ENCODE data around the gene WDR59.

WDR59 gene

DNA sequence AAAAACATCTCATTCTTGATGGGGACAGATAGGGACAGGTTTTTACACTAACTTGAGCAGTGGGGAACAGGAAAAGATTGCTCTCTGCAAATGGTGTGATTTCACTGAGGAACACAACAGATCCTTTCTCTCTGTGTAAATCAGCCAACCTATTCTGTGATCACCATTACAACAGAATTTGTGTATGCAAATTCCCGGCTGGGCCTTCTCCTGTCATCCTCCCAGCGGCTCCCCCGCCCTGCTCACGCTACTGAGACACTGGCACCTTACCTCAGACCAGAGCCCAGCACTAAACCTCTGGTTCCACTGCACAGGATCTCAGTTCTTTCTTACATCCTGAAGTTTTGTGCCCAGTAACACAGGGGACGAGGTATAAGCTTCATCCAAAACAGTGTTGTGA is 113.3 kb downstream of the WDR59 start:
- TF ChIP-seq, protein P1, sequence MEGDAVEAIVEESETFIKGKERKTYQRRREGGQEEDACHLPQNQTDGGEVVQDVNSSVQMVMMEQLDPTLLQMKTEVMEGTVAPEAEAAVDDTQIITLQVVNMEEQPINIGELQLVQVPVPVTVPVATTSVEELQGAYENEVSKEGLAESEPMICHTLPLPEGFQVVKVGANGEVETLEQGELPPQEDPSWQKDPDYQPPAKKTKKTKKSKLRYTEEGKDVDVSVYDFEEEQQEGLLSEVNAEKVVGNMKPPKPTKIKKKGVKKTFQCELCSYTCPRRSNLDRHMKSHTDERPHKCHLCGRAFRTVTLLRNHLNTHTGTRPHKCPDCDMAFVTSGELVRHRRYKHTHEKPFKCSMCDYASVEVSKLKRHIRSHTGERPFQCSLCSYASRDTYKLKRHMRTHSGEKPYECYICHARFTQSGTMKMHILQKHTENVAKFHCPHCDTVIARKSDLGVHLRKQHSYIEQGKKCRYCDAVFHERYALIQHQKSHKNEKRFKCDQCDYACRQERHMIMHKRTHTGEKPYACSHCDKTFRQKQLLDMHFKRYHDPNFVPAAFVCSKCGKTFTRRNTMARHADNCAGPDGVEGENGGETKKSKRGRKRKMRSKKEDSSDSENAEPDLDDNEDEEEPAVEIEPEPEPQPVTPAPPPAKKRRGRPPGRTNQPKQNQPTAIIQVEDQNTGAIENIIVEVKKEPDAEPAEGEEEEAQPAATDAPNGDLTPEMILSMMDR (IDR thresholded peaks at IDR 0.05; ENCODE audit: control extremely low read depth, extremely low read depth, low read depth, missing control alignments), result no peak
- ChIA-PET CTCF (interaction anchor here (4.2 kb wide), 1 partner anchor 9 kb away, joined by 42 read pairs; no protein-coding TSS in a partner anchor), POLR2A (no interaction called here)
- no peak for DNase-seq (ENCODE audit: extremely low spot score)

DNA sequence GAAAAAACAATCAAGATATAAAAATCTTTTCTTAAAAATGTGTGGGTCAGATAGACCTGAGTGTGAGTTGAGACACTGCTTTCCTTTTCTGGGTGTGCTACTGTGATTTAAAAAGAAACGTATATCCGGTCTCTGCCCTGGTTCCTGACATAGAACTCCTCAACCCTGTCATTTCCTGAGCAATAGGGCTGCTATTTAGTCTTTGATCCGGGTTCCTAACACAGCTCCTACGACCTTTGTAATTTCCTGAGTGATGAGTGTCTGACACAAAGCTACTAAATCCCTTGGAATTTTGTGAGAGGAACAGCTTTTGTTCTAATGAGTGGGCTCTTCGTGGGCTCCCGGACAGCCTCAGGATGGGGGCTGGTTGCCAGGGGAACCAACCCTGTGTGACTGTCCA is 116.4 kb downstream of the WDR59 start:
- TF ChIP-seq, protein P1 (IDR thresholded peaks at IDR 0.05; ENCODE audit: control extremely low read depth, extremely low read depth, low read depth, missing control alignments), result no peak
- ChIA-PET CTCF (no interaction called here), POLR2A (no interaction called here)
- DNase-seq (ENCODE audit: extremely low spot score), result no peak

DNA sequence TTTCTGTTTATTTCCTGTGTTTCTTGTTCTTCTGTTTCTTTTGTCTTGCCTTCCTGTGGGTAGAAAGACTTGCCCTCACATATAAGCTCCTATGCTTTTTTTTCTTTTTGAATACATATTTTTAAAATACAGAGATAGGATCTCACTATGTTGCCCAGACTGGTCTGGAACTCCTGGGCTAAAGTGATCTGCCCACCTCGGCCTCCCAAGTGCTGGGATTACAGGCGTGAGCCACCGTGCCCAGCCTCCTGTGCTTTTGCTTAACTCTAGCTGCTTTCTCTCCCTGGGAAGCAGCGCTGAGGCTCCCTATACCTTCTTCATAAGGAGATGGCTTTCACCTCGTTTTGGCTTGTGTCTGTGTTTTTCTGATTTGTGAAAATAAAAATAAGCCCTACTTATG is 116.9 kb downstream of the WDR59 start:
- ChIA-PET POLR2A (no interaction called here), CTCF (interaction anchor here (1.0 to 1.1 kb wide), 2 partner anchors 15 to 243 kb away, joined by 3 read pairs; no protein-coding TSS in a partner anchor)
- no peak for DNase-seq (ENCODE audit: extremely low spot score)
- TF ChIP-seq, protein P1 (IDR thresholded peaks at IDR 0.05; ENCODE audit: control extremely low read depth, extremely low read depth, low read depth, missing control alignments), result no peak

DNA sequence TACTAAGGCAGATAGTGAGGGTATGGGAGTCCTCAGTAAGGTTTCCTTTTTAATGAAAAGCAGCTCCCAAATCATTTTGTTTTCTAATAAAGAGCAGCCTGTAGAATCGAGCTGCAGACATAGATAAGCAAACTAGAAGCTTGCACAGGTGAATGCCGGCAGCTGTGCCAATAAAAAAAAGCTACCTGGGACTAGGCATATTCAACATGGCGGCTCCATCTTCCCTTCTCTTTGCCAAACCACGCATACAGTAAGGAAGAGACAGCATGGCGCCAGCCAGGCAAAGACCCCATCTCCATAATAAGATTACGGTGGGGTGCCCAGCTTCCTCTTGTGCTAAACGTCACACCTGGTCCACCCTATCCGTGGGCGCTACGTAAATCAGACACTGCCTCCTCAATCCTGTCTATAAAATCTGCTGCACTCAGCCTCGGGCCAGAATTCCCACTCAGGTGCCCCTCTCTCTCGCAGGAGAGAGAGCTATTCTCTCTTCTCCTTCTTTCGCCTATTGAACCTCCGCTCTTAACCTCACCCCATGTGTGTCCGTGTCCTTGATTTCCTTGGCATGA is 117.6 kb downstream of the WDR59 start:
- CTCF ChIA-PET, result interaction anchor here (1.0 to 1.2 kb wide), 3 partner anchors 16 to 244 kb away, joined by 3 read pairs; no protein-coding TSS in a partner anchor
- DNase-seq (ENCODE audit: extremely low spot score), result no peak
- POLR2A ChIA-PET, result no interaction called here
- TF ChIP-seq, protein P1 (IDR thresholded peaks at IDR 0.05; ENCODE audit: control extremely low read depth, extremely low read depth, low read depth, missing control alignments), result no peak

DNA sequence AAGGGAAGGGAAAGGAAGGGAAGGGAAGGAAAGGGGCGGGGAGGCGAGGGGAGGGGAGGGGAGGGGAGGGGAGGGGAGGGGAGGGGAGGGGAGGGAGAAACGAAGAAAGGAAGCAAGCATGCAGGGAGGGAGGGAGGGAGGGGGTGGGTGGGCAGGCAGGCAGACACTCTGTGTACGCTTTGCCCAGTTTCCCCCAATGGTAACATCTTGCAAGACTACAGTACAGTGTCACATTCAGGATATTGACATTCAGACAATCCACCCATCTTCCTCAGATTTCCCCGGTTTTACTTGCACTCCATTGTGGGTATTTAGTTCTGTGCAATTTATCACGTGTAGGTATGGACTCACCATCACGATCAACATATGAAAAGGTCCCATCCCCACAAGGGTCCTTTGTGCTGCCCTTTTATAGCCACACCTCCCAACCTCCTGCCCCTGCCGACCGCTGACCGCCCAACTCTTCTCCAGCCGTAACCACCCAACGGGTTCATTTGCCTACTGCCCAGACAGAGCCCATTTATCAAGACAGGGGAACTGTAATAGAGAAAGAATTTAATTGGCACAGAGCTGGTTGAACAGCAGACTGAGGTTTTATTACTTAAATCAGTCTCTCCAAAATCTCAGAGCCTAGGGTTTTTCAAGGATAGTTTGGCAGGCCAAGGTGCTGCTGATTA is 118.9 kb downstream of the WDR59 start:
- POLR2A ChIA-PET, result interaction anchor here (0.6 kb wide), 1 partner anchor 465 kb away, joined by 15 read pairs; no protein-coding TSS in a partner anchor
- no peak for DNase-seq (ENCODE audit: extremely low spot score)
- CTCF ChIA-PET, result interaction anchor here (1.2 to 1.4 kb wide), 2 partner anchors 53 to 158 kb away, joined by 3 to 5 read pairs; no protein-coding TSS in a partner anchor
- TF ChIP-seq, protein P1 (IDR thresholded peaks at IDR 0.05; ENCODE audit: control extremely low read depth, extremely low read depth, low read depth, missing control alignments), result no peak

DNA sequence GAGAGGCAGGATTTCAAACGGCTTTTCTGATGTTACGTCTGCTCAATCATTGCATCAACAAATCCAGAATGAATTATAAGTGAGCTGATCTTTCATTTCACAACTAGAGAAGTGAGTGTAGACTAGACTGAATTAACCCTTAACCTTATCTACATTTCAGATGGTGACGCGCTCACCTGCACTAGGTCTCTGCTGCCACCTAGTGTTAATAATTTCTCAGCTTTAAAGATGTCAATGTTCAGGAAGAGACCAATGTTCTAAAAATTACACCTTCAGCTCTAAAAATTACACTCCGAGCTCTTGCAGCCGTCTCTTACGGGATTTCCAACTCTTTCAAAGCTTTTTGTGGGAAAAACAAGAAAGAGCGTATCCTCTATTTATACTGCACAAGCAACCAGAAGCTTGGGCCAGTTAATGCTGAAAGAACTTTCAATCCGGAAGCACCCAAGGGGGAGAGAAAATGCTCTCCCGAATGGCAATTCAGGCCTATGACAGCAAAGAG is 122.1 kb downstream of the WDR59 start:
- peak; percentile 79 for DNase-seq (ENCODE audit: extremely low spot score)
- ChIA-PET CTCF (interaction anchor here (0.6 to 4.6 kb wide), 67 partner anchors 8 to 602 kb away, joined by 3 to 121 read pairs (median 5); partner anchors contain the start of genes FA2H, MLKL and TMEM170A), POLR2A (interaction anchor here (0.6 kb wide), 1 partner anchor 51 kb away, joined by 4 read pairs; no protein-coding TSS in a partner anchor)
- TF ChIP-seq, protein P1 (IDR thresholded peaks at IDR 0.05; ENCODE audit: control extremely low read depth, extremely low read depth, low read depth, missing control alignments), result peak; percentile 62

Data from GM10248 (cell line).